Transverse colon (tissue), 3 donors: ENCODE measurements around the gene PER2.

ENCODE experiments used
- EP300 ChIP-seq: sonication (generic); formaldehyde crosslinking; IDR thresholded peaks from one replicate; pipeline ENCODE4 v1.6.1; 2017; ENCODE audit warnings: antibody characterized with exemption, low read depth
- POLR2A ChIP-seq: fragments of 450-650 bp; IDR thresholded peaks from one replicate; pipeline ENCODE4 v1.6.1; 2016; ENCODE audit warnings: antibody characterized with exemption, mild to moderate bottlenecking, moderate library complexity
- TF ChIP-seq, protein P1 (sequence below), 5 experiments: fragments of 200-600 bp in 3 of 5; fragments of 450-650 bp in 2 of 5; sonication (generic) in 3 of 5; IDR thresholded peaks; 1 replicate in 2 of 5; 2 replicates in 3 of 5; pipeline ENCODE4 v1.5.1; 2016 to 2017; ENCODE audit warnings: antibody characterized with exemption in 5 of 5, inconsistent platforms in 3 of 5, mild to moderate bottlenecking in 2 of 5, moderate library complexity in 1 of 5

DNA sequence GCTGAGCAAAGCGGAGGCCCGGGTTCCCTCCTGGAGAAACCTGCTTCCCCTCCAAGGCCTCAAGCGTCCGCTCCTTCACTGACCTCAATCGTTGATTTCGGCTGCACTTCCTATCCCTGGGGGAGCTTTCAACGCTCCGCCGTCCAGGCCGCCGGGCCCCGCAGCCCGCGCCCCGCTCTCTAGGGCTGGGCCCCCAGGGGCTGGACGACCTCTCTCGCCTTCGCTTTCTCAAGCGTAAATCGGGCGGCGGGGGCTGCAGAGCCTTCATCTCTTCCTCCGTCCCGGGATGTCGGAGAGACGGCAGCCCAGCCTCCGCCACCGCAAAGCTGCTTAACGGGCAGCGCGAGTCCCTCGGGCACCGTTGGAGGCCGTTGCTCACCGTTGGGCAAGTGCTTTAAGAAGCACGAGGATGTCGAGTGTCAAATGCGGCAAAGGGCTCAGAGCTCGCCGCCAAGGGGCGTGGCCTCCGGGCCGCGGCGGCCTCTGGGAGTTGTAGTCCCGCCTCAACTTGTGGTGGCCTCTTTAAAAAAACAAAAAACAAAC is 57.1 kb downstream of the PER2 start:
- TF ChIP-seq, protein P1, sequence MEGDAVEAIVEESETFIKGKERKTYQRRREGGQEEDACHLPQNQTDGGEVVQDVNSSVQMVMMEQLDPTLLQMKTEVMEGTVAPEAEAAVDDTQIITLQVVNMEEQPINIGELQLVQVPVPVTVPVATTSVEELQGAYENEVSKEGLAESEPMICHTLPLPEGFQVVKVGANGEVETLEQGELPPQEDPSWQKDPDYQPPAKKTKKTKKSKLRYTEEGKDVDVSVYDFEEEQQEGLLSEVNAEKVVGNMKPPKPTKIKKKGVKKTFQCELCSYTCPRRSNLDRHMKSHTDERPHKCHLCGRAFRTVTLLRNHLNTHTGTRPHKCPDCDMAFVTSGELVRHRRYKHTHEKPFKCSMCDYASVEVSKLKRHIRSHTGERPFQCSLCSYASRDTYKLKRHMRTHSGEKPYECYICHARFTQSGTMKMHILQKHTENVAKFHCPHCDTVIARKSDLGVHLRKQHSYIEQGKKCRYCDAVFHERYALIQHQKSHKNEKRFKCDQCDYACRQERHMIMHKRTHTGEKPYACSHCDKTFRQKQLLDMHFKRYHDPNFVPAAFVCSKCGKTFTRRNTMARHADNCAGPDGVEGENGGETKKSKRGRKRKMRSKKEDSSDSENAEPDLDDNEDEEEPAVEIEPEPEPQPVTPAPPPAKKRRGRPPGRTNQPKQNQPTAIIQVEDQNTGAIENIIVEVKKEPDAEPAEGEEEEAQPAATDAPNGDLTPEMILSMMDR (IDR thresholded peaks at IDR 0.05): no peak
- TF ChIP-seq POLR2A (no peak), EP300 (no peak)
